ENCODE data around the gene SEMA5B. TPM values are rescaled to one million over a fixed set of nuclear protein-coding genes. Genes with fewer than 3 reads are reported as not detected.

Gene SEMA5B
- total and polyA plus RNA-seq, 9 of the 15 experiments (the other 6 are each of a cell fraction or from before 2014, with no cell fraction given): not detected

DNA sequence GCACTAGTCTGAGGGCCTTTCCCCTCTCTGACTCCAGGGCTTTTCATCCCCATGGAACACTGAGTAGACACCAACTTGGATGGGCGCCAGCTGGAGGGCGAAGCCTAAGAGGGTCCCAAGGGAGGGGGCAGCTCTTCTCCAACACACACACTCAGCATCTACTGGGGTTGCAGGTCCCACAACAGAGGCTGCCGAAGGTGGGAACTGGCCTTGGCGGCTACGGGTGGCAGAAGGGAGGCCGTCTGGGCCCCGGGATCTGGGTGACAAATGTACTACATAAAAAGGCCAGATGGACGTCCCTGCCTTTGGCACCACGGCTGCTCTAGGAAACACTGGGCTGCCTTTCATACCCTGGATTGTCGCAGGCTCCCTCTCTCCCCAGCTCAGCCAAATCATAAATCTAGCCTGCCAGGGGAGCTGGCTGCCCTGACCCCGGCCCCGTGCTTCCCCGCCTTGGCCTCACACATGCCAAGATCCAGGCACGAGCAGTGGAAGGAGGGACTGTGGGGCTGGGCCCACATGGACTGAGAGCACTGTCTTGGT lies 31.5 kb downstream of the SEMA5B start (continued):
- TF ChIP-seq HDAC6 (IDR thresholded peaks at IDR 0.05; ENCODE audit: low read depth, low read length) (no peak), YBX1 (IDR thresholded peaks at IDR 0.05) (no peak)

DNA sequence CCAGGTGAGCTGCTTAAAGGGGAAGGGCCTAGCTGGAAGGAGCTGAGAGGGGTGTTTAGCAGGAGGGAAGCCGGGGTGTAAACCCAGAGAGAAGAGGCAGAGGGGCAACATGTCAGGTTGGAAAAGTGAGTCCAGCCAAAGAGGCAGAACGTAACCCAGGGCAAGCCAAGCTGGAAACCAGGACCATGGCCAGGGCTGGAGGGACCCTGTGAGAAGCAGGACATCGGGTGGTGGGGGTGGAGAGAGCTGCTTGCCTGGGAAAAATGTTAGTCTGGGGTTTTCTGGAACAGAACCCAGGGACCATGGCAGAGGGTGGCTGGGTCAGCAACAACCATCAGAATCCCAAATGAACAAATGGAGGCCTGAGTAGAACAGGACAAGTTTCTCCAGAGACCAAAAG lies 32.6 kb downstream of the SEMA5B start:
- ATAC-seq (no peak), DNase-seq (ENCODE audit: extremely low read depth in 1 of 4, low spot score in 3 of 4) (no peak), FAIRE-seq (no peak)
- Histone ChIP-seq H3K4me1 (replicated peaks in 1 of 2; ENCODE audit: control insufficient read depth in 2 of 2, insufficient read depth in 2 of 2, low read length in 2 of 2) (no peaks in the 10 kb centered on the region; a peak in 2 of 5 replicates), H3K9me1 (ENCODE audit: control insufficient read depth, insufficient read depth, low read length) (no peaks in the 10 kb centered on the region), H3K9me3 (replicated peaks; ENCODE audit: control insufficient read depth, insufficient read depth, low read depth, low read length) (no peaks in the 10 kb centered on the region), H3K9ac (ENCODE audit: insufficient read depth in 1 of 2, low read depth in 2 of 2, low read length in 2 of 2) (no peak overlapping the region), H3K27ac (ENCODE audit: extremely low read depth, low read depth, low read length) (no peak overlapping the region), H4K20me1 (replicated peaks; ENCODE audit: control insufficient read depth, insufficient read depth, low read length) (0 out of 2 replicates have a peak, but pooled peaks cover 8% of the 10 kb centered on the region), H3K4me2 (ENCODE audit: insufficient read depth, low read length) (no peak overlapping the region), H3K4me3 (no peak overlapping the region), H2AFZ (ENCODE audit: low read depth, low read length) (no peak overlapping the region), H3K27me3 (ENCODE audit: control insufficient read depth in 2 of 2, insufficient read depth in 2 of 2, low read length in 2 of 2) (peaks cover 14 to 70% of the 10 kb centered on the region in 2 experiments; a peak in 4 of 5 replicates), H3K79me2 (ENCODE audit: control insufficient read depth, insufficient read depth, low read length) (no peaks in the 10 kb centered on the region), H3K36me3 (ENCODE audit: control insufficient read depth, insufficient read depth, low read length) (no peaks in the 10 kb centered on the region)
- ChIA-PET POLR2A (interaction anchor here (0.7 kb wide), 1 partner anchor 89 kb away, joined by 3 read pairs; no protein-coding TSS in a partner anchor), CTCF (ENCODE audit: low intra/inter-chr PET ratio) (no interaction called here)
- in situ Hi-C loops (cut with MboI) (no loop called here), intact Hi-C loops (cut with micrococcal nuclease) (no loop called here)
- 0% methylated on average over 3 of the region's 3 CpGs for WGBS (ENCODE audit: insufficient coverage, low coverage, missing lambda C conversion rate)
- BruUV-seq (replicated peaks): no TSS peak
- TF ChIP-seq EHMT2 (IDR thresholded peaks at IDR 0.05) (no peak), ZNF175 (CRISPR knock-in tag; IDR thresholded peaks at IDR 0.05; ENCODE audit: low read depth) (no peak), FOXA1 (IDR thresholded peaks at IDR 0.05; ENCODE audit: borderline replicate concordance) (no peak), ZSCAN32 (CRISPR knock-in tag; IDR thresholded peaks at IDR 0.05) (no peak), MTA3 (IDR thresholded peaks at IDR 0.05; ENCODE audit: borderline replicate concordance) (no peak)
- TF ChIP-seq, protein P1, sequence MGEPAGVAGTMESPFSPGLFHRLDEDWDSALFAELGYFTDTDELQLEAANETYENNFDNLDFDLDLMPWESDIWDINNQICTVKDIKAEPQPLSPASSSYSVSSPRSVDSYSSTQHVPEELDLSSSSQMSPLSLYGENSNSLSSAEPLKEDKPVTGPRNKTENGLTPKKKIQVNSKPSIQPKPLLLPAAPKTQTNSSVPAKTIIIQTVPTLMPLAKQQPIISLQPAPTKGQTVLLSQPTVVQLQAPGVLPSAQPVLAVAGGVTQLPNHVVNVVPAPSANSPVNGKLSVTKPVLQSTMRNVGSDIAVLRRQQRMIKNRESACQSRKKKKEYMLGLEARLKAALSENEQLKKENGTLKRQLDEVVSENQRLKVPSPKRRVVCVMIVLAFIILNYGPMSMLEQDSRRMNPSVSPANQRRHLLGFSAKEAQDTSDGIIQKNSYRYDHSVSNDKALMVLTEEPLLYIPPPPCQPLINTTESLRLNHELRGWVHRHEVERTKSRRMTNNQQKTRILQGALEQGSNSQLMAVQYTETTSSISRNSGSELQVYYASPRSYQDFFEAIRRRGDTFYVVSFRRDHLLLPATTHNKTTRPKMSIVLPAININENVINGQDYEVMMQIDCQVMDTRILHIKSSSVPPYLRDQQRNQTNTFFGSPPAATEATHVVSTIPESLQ (CRISPR knock-in tag; IDR thresholded peaks at IDR 0.05): no peak
- TF ChIP-seq, protein P2, sequence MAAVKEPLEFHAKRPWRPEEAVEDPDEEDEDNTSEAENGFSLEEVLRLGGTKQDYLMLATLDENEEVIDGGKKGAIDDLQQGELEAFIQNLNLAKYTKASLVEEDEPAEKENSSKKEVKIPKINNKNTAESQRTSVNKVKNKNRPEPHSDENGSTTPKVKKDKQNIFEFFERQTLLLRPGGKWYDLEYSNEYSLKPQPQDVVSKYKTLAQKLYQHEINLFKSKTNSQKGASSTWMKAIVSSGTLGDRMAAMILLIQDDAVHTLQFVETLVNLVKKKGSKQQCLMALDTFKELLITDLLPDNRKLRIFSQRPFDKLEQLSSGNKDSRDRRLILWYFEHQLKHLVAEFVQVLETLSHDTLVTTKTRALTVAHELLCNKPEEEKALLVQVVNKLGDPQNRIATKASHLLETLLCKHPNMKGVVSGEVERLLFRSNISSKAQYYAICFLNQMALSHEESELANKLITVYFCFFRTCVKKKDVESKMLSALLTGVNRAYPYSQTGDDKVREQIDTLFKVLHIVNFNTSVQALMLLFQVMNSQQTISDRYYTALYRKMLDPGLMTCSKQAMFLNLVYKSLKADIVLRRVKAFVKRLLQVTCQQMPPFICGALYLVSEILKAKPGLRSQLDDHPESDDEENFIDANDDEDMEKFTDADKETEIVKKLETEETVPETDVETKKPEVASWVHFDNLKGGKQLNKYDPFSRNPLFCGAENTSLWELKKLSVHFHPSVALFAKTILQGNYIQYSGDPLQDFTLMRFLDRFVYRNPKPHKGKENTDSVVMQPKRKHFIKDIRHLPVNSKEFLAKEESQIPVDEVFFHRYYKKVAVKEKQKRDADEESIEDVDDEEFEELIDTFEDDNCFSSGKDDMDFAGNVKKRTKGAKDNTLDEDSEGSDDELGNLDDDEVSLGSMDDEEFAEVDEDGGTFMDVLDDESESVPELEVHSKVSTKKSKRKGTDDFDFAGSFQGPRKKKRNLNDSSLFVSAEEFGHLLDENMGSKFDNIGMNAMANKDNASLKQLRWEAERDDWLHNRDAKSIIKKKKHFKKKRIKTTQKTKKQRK (IDR thresholded peaks at IDR 0.05; ENCODE audit: borderline replicate concordance, low read depth, low read length): no peak
- TF ChIP-seq, protein P3, sequence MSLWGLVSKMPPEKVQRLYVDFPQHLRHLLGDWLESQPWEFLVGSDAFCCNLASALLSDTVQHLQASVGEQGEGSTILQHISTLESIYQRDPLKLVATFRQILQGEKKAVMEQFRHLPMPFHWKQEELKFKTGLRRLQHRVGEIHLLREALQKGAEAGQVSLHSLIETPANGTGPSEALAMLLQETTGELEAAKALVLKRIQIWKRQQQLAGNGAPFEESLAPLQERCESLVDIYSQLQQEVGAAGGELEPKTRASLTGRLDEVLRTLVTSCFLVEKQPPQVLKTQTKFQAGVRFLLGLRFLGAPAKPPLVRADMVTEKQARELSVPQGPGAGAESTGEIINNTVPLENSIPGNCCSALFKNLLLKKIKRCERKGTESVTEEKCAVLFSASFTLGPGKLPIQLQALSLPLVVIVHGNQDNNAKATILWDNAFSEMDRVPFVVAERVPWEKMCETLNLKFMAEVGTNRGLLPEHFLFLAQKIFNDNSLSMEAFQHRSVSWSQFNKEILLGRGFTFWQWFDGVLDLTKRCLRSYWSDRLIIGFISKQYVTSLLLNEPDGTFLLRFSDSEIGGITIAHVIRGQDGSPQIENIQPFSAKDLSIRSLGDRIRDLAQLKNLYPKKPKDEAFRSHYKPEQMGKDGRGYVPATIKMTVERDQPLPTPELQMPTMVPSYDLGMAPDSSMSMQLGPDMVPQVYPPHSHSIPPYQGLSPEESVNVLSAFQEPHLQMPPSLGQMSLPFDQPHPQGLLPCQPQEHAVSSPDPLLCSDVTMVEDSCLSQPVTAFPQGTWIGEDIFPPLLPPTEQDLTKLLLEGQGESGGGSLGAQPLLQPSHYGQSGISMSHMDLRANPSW (CRISPR knock-in tag; IDR thresholded peaks at IDR 0.05): no peak
- TF ChIP-seq, protein P4, sequence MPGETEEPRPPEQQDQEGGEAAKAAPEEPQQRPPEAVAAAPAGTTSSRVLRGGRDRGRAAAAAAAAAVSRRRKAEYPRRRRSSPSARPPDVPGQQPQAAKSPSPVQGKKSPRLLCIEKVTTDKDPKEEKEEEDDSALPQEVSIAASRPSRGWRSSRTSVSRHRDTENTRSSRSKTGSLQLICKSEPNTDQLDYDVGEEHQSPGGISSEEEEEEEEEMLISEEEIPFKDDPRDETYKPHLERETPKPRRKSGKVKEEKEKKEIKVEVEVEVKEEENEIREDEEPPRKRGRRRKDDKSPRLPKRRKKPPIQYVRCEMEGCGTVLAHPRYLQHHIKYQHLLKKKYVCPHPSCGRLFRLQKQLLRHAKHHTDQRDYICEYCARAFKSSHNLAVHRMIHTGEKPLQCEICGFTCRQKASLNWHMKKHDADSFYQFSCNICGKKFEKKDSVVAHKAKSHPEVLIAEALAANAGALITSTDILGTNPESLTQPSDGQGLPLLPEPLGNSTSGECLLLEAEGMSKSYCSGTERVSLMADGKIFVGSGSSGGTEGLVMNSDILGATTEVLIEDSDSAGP (CRISPR knock-in tag; IDR thresholded peaks at IDR 0.05): no peak

Data from K562 (cell line).